ENCODE results near the gene BTN1A1.

The BTN1A1 gene

GRCh38 chr6:26500102-26500501, at the start of gene BTN1A1:
Gene BTN1A1, plus strand, starts transcription at chr6:26500303. Its CDS starts 984 bp downstream, at chr6:26501287.
- H3K27ac ChIP-seq, result peak within 1 kb of the TSS; percentile 82; the same call in 1 of the 2 replicates
- TF ChIP-seq CTCF (conservative IDR thresholded peaks at IDR 0.05), result no peak

GRCh38 chr6:26452631-26453235, 47.4 kb upstream of the BTN1A1 start:
- TF ChIP-seq CTCF (conservative IDR thresholded peaks at IDR 0.05), result no peak
- H3K27ac ChIP-seq, result no peak overlapping the region

- no peak for TF ChIP-seq CTCF (conservative IDR thresholded peaks at IDR 0.05)
Measured at GRCh38 chr6:26454631-26455030, 45.5 kb upstream of the BTN1A1 start.

GRCh38 chr6:26455357-26455970, 44.6 kb upstream of the BTN1A1 start:
- TF ChIP-seq CTCF (conservative IDR thresholded peaks at IDR 0.05), result no peak
- no peak overlapping the region for H3K27ac ChIP-seq

More at GRCh38 chr6:26454631-26455030, 45.5 kb upstream of the BTN1A1 start:
- no peak overlapping the region for H3K27ac ChIP-seq

- H3K27ac ChIP-seq, result peak overlapping the region; percentile 91
- TF ChIP-seq CTCF (conservative IDR thresholded peaks at IDR 0.05), result no peak
Measured at GRCh38 chr6:26457264-26457805, 42.8 kb upstream of the BTN1A1 start.

- TF ChIP-seq CTCF (conservative IDR thresholded peaks at IDR 0.05), result peak; percentile 16
- H3K27ac ChIP-seq, result peak within 1 kb of the TSS; percentile 91
Measured at GRCh38 chr6:26457806-26458688, 42.1 kb upstream of the BTN1A1 start, which contains the start of gene BTN2A1. Gene BTN2A1, plus strand, starts transcription at chr6:26457955. Its CDS starts 682 bp downstream, at chr6:26458637.

Data from VCaP (cell line).